WTC11 (cell line): ENCODE data around the gene PPM1E. TPM values are rescaled to one million over a fixed set of nuclear protein-coding genes. Genes with fewer than 3 reads are reported as not detected.

Experiments used
- ATAC-seq: fragments of 200-7000 bp; cut with Tn5 transposase; 2 replicates; pipeline ENCODE4 v1.10.0; 2021; ENCODE audit warnings: mild to moderate bottlenecking, moderate library complexity
- CTCF ChIA-PET: fragments of 300-600 bp; sonication (Branson Sonifier 250); formaldehyde crosslinking; loops from one replicate; lab custom pipeline; 2021; ENCODE audit warnings: antibody characterized with exemption; lab: Charles Lee
- POLR2A ChIA-PET: fragments of 350-600 bp; sonication (Branson Sonifier 250); formaldehyde crosslinking; loops from one replicate; lab custom pipeline; 2021; ENCODE audit warnings: antibody characterized with exemption; lab: Charles Lee
- DNase-seq: peaks from one replicate; pipeline ENCODE4 v3.0.0; 2021; ENCODE audit warnings: low spot score
- H3K27ac Mint-ChIP-seq: 2 replicates; pipeline ENCODE4 v1.8.0; 2021; ENCODE audit warnings: mixed read lengths
- H3K27me3 Mint-ChIP-seq: 2 replicates; pipeline ENCODE4 v1.8.0; 2021; ENCODE audit warnings: low read depth, mild to moderate bottlenecking, moderate library complexity, mixed read lengths
- H3K36me3 Mint-ChIP-seq: 2 replicates; pipeline ENCODE4 v1.8.0; 2021; ENCODE audit warnings: mixed read lengths
- H3K4me1 Mint-ChIP-seq: 2 replicates; pipeline ENCODE4 v1.8.0; 2022; ENCODE audit warnings: mixed read lengths
- H3K4me3 Mint-ChIP-seq: 2 replicates; pipeline ENCODE4 v1.8.0; 2021; ENCODE audit warnings: mild to moderate bottlenecking, moderate library complexity, mixed read lengths
- H3K9me3 Mint-ChIP-seq: 2 replicates; pipeline ENCODE4 v1.8.0; 2021; ENCODE audit warnings: mixed read lengths
- AR ChIP-seq: fragments of 250-450 bp; sonication (Bioruptor Pico); IDR thresholded peaks from 2 replicates; pipeline ENCODE4 v1.9.0; 2021; ENCODE audit warnings: mild to moderate bottlenecking
- CDX4 ChIP-seq: fragments of 250-450 bp; sonication (Bioruptor Pico); IDR thresholded peaks from 2 replicates; pipeline ENCODE4 v1.9.0; 2021; ENCODE audit warnings: moderate library complexity, mild to moderate bottlenecking, inconsistent platforms, borderline replicate concordance
- CREM ChIP-seq: sonication (generic); formaldehyde crosslinking; IDR thresholded peaks from 2 replicates; pipeline ENCODE4 v1.8.1; 2022; ENCODE audit warnings: mild to moderate bottlenecking, missing genetic modification reagents, moderate library complexity
- ESRRA ChIP-seq: sonication (generic); formaldehyde crosslinking; IDR thresholded peaks from 2 replicates; pipeline ENCODE4 v1.8.1; 2022; ENCODE audit warnings: mild to moderate bottlenecking, missing genetic modification reagents, borderline replicate concordance
- FOXP4 ChIP-seq: sonication (generic); formaldehyde crosslinking; IDR thresholded peaks from 2 replicates; pipeline ENCODE4 v1.8.0; 2022; ENCODE audit warnings: mild to moderate bottlenecking, missing genetic modification reagents
- GABPB1 ChIP-seq: sonication (generic); formaldehyde crosslinking; IDR thresholded peaks from 2 replicates; pipeline ENCODE4 v1.8.1; 2023; ENCODE audit warnings: mild to moderate bottlenecking, missing genetic modification reagents
- GRHL2 ChIP-seq: fragments of 250-450 bp; sonication (Bioruptor Pico); IDR thresholded peaks from 2 replicates; pipeline ENCODE4 v1.8.0; 2022; ENCODE audit warnings: mild to moderate bottlenecking, moderate library complexity; ENCODE audit not compliant: insufficient replicate concordance, severe bottlenecking
- HMGXB4 ChIP-seq: sonication (generic); formaldehyde crosslinking; IDR thresholded peaks from 2 replicates; pipeline ENCODE4 v1.8.1; 2023; ENCODE audit warnings: mild to moderate bottlenecking, moderate library complexity, missing genetic modification reagents
- IRF1 ChIP-seq: sonication (generic); formaldehyde crosslinking; IDR thresholded peaks from 2 replicates; pipeline ENCODE4 v1.8.0; 2023; ENCODE audit warnings: missing genetic modification reagents
- JAZF1 ChIP-seq: fragments of 250-450 bp; sonication (Bioruptor Pico); IDR thresholded peaks from 2 replicates; pipeline ENCODE4 v1.9.0; 2021; ENCODE audit warnings: moderate library complexity, mild to moderate bottlenecking, inconsistent platforms
- MYBL2 ChIP-seq: sonication (generic); formaldehyde crosslinking; IDR thresholded peaks from 2 replicates; pipeline ENCODE4 v1.8.1; 2023; ENCODE audit warnings: mild to moderate bottlenecking, moderate library complexity, missing genetic modification reagents
- NFATC4 ChIP-seq: fragments of 250-450 bp; sonication (Bioruptor Pico); IDR thresholded peaks from 2 replicates; pipeline ENCODE4 v1.9.0; 2021; ENCODE audit warnings: mild to moderate bottlenecking
- NFYB ChIP-seq: sonication (generic); formaldehyde crosslinking; conservative IDR thresholded peaks from 2 replicates; pipeline ENCODE4 v1.8.0; 2022; ENCODE audit warnings: low read depth, missing genetic modification reagents
- OVOL2 ChIP-seq: fragments of 250-450 bp; sonication (Bioruptor Pico); IDR thresholded peaks from 2 replicates; pipeline ENCODE4 v1.9.0; 2021; ENCODE audit warnings: mild to moderate bottlenecking, borderline replicate concordance
- RELA ChIP-seq: sonication (generic); formaldehyde crosslinking; IDR thresholded peaks from 2 replicates; pipeline ENCODE4 v1.8.1; 2022; ENCODE audit warnings: missing genetic modification reagents, mild to moderate bottlenecking, borderline replicate concordance
- SMAD3 ChIP-seq: sonication (generic); formaldehyde crosslinking; IDR thresholded peaks from 2 replicates; pipeline ENCODE4 v1.8.0; 2022; ENCODE audit warnings: missing genetic modification reagents, mild to moderate bottlenecking, borderline replicate concordance
- SMAD4 ChIP-seq: sonication (generic); formaldehyde crosslinking; IDR thresholded peaks from 2 replicates; pipeline ENCODE4 v1.8.0; 2022; ENCODE audit warnings: mild to moderate bottlenecking, missing genetic modification reagents
- SP1 ChIP-seq: sonication (generic); formaldehyde crosslinking; conservative IDR thresholded peaks from 2 replicates; pipeline ENCODE4 v1.8.1; 2022; ENCODE audit warnings: missing genetic modification reagents
- TEAD1 ChIP-seq: sonication (generic); formaldehyde crosslinking; IDR thresholded peaks from 2 replicates; pipeline ENCODE4 v1.8.0; 2022; ENCODE audit warnings: mild to moderate bottlenecking, missing genetic modification reagents
- ZBTB21 ChIP-seq: sonication (generic); formaldehyde crosslinking; IDR thresholded peaks from 2 replicates; pipeline ENCODE4 v1.8.1; 2023; ENCODE audit warnings: mild to moderate bottlenecking, missing genetic modification reagents, borderline replicate concordance
- ZNF263 ChIP-seq: sonication (generic); formaldehyde crosslinking; IDR thresholded peaks from 2 replicates; pipeline ENCODE4 v1.8.1; 2022; ENCODE audit warnings: low read depth, mild to moderate bottlenecking, moderate library complexity, missing genetic modification reagents
- ZNF317 ChIP-seq: sonication (generic); formaldehyde crosslinking; IDR thresholded peaks from 2 replicates; pipeline ENCODE4 v1.8.1; 2023; ENCODE audit warnings: low read depth, mild to moderate bottlenecking, moderate library complexity, missing genetic modification reagents, borderline replicate concordance
- ZNF416 ChIP-seq: fragments of 250-450 bp; sonication (Bioruptor Pico); IDR thresholded peaks from 2 replicates; pipeline ENCODE4 v1.9.0; 2021; ENCODE audit warnings: mild to moderate bottlenecking, inconsistent platforms
- ZNF512 ChIP-seq: sonication (generic); formaldehyde crosslinking; IDR thresholded peaks from 2 replicates; pipeline ENCODE4 v1.8.1; 2022; ENCODE audit warnings: missing genetic modification reagents, borderline replicate concordance
- total RNA-seq: library from RNA; stranded (reverse); gene quantifications from 3 replicates; pipeline ENCODE4 v1.2.3, GENCODE V29; 2021

Gene PPM1E
- total RNA-seq, 1 experiment from 2014 or later = 8.1 TPM

GRCh38 chr17:58832514-58832913 lies 76.9 kb downstream of the PPM1E start:
- H3K4me3 Mint-ChIP-seq = no peak overlapping the region
- no peaks in the 10 kb centered on the region; the same call in 1 of the 2 replicates for H3K27me3 Mint-ChIP-seq
- no peak overlapping the region for H3K27ac Mint-ChIP-seq
- peaks cover 20% of the 10 kb centered on the region for H3K9me3 Mint-ChIP-seq
- ChIA-PET POLR2A (no interaction called here), CTCF (no interaction called here)
- H3K4me1 Mint-ChIP-seq = no peaks in the 10 kb centered on the region
- ATAC-seq (no peak), DNase-seq (no peak)
- H3K36me3 Mint-ChIP-seq = no peaks in the 10 kb centered on the region; the same call in 1 of the 2 replicates
- TF ChIP-seq GRHL2 (CRISPR knock-in tag) = no peak
- TF ChIP-seq TEAD1 (CRISPR knock-in tag) = no peak
- no peak for TF ChIP-seq GABPB1
- no peak for TF ChIP-seq HMGXB4 (CRISPR knock-in tag)
- no peak for TF ChIP-seq ZNF512 (CRISPR knock-in tag)
- no peak for TF ChIP-seq OVOL2 (CRISPR knock-in tag)
- TF ChIP-seq ZBTB21 (CRISPR knock-in tag) = no peak
- TF ChIP-seq SMAD4 = no peak
- TF ChIP-seq AR (CRISPR knock-in tag) = no peak
- TF ChIP-seq ZNF263 (CRISPR knock-in tag) = no peak
- no peak for TF ChIP-seq JAZF1 (CRISPR knock-in tag)
- TF ChIP-seq NFATC4 (CRISPR knock-in tag) = no peak
- no peak for TF ChIP-seq CREM (CRISPR knock-in tag)
- TF ChIP-seq SP1 (CRISPR knock-in tag) = no peak
- no peak for TF ChIP-seq ZNF416 (CRISPR knock-in tag)
- TF ChIP-seq CDX4 (CRISPR knock-in tag) = no peak
- TF ChIP-seq MYBL2 = no peak
- TF ChIP-seq, all 79 proteins: peak for 0

GRCh38 chr17:58837699-58838098 lies 82.0 kb downstream of the PPM1E start:
- H3K27me3 Mint-ChIP-seq = no peaks in the 10 kb centered on the region
- no peak overlapping the region for H3K4me3 Mint-ChIP-seq
- H3K9me3 Mint-ChIP-seq = peaks cover 11% of the 10 kb centered on the region
- ATAC-seq (no peak), DNase-seq (no peak)
- H3K27ac Mint-ChIP-seq = no peak overlapping the region
- CTCF ChIA-PET = no interaction called here
- H3K36me3 Mint-ChIP-seq = no peaks in the 10 kb centered on the region; the same call in 1 of the 2 replicates
- no peaks in the 10 kb centered on the region for H3K4me1 Mint-ChIP-seq
- POLR2A ChIA-PET = no interaction called here
- TF ChIP-seq RELA (CRISPR knock-in tag) = no peak
- TF ChIP-seq ESRRA (CRISPR knock-in tag) = no peak
- no peak for TF ChIP-seq ZNF317 (CRISPR knock-in tag)
- no peak for TF ChIP-seq IRF1
- TF ChIP-seq SMAD3 = no peak
- TF ChIP-seq FOXP4 (CRISPR knock-in tag) = no peak
- TF ChIP-seq NFYB (CRISPR knock-in tag) = no peak
